Mesendoderm (in vitro differentiated cells): ENCODE measurements around the gene ART1.

Source experiments
- DNase-seq: peaks from one replicate; pipeline ENCODE4 v3.0.0; 2013
- H2AK5ac ChIP-seq: 2 replicates; pipeline ENCODE4 v1.6.1; 2013; ENCODE audit warnings: low read length, inconsistent platforms
- H2BK120ac ChIP-seq: 2 replicates; pipeline ENCODE4 v1.6.1; 2013; ENCODE audit warnings: low read depth, mild to moderate bottlenecking, low read length, moderate library complexity, mixed read lengths
- H2BK15ac ChIP-seq: replicated peaks from 2 replicates; pipeline ENCODE4 v1.6.1; 2013; ENCODE audit warnings: low read depth, mild to moderate bottlenecking, moderate library complexity
- H2BK5ac ChIP-seq: 2 replicates; pipeline ENCODE4 v1.6.1; 2013; ENCODE audit warnings: low read length, inconsistent platforms
- H3K18ac ChIP-seq: 2 replicates; pipeline ENCODE4 v1.6.1; 2013; ENCODE audit warnings: mild to moderate bottlenecking, low read length, mixed read lengths
- H3K23ac ChIP-seq: one replicate; pipeline ENCODE4 v1.6.1; 2013; ENCODE audit warnings: low read length
- H3K27ac ChIP-seq: 2 replicates; pipeline ENCODE4 v1.5.1; 2013; ENCODE audit warnings: low read depth, mild to moderate bottlenecking, inconsistent platforms, low read length, moderate library complexity
- H3K27me3 ChIP-seq: 2 replicates; pipeline ENCODE4 v1.6.1; 2013; ENCODE audit warnings: low read length, control low read depth, mild to moderate bottlenecking, inconsistent platforms; ENCODE audit not compliant: insufficient read depth, poor library complexity
- H3K36me3 ChIP-seq: 2 replicates; pipeline ENCODE4 v1.6.1; 2013; ENCODE audit warnings: low read length, inconsistent platforms; ENCODE audit not compliant: control insufficient read depth, insufficient read depth
- H3K4ac ChIP-seq: one replicate; pipeline ENCODE4 v1.6.1; 2013; ENCODE audit warnings: low read depth, mild to moderate bottlenecking, low read length, moderate library complexity
- H3K4me1 ChIP-seq: 2 replicates; pipeline ENCODE4 v1.6.1; 2013; ENCODE audit warnings: low read depth, low read length, inconsistent platforms; ENCODE audit not compliant: control insufficient read depth
- H3K4me2 ChIP-seq: 2 replicates; pipeline ENCODE4 v1.6.1; 2013; ENCODE audit warnings: low read length
- H3K4me3 ChIP-seq: 2 replicates; pipeline ENCODE4 v1.5.1; 2013; ENCODE audit warnings: mild to moderate bottlenecking, low read length
- H3K56ac ChIP-seq: one replicate; pipeline ENCODE4 v1.6.1; 2013; ENCODE audit warnings: low read length
- H3K79me1 ChIP-seq: 2 replicates; pipeline ENCODE4 v1.6.1; 2013; ENCODE audit warnings: low read length, inconsistent platforms
- H3K79me2 ChIP-seq: 2 replicates; pipeline ENCODE4 v1.6.1; 2013; ENCODE audit warnings: mild to moderate bottlenecking, low read length; ENCODE audit not compliant: control insufficient read depth, insufficient read depth
- H3K9ac ChIP-seq: 2 replicates; pipeline ENCODE4 v1.6.1; 2013; ENCODE audit warnings: low read length, inconsistent platforms
- H4K5ac ChIP-seq: one replicate; pipeline ENCODE4 v1.6.1; 2013; ENCODE audit warnings: low read length
- H4K8ac ChIP-seq: one replicate; pipeline ENCODE4 v1.6.1; 2013; ENCODE audit warnings: low read depth, mild to moderate bottlenecking, control low read depth, low read length, moderate library complexity
- WGBS: extraction: QIAGEN DNeasy Blood & Tissue Kit; methylation state at CpG from one replicate; pipeline ENCODE4 v1.1.7; 2013; ENCODE audit warnings: low lambda C conversion rate, missing lambda C conversion rate; ENCODE audit not compliant: insufficient coverage; ENCODE audit errors: extremely low coverage; 5-methylcytosine and 5-hydroxymethylcytosine counted together

Gene ART1

GRCh38 chr11:3635641-3636375, 9.1 kb upstream of the ART1 start:
- no peak overlapping the region for H2BK120ac ChIP-seq
- H3K4ac ChIP-seq: no peak overlapping the region
- no peak overlapping the region for H4K5ac ChIP-seq
- H3K56ac ChIP-seq: no peak overlapping the region
- H3K18ac ChIP-seq: no peak overlapping the region
- no peak overlapping the region for H2BK5ac ChIP-seq
- no peak overlapping the region for H2BK15ac ChIP-seq
- no peak overlapping the region for H3K23ac ChIP-seq
- H3K9ac ChIP-seq: no peak overlapping the region
- H2AK5ac ChIP-seq: no peak overlapping the region
- no CpG with 5 or more reads among the region's 15 CpGs for WGBS
- H3K79me2 ChIP-seq: no peaks in the 10 kb centered on the region
- no peaks in the 10 kb centered on the region for H3K79me1 ChIP-seq
- H3K27me3 ChIP-seq: no peaks in the 10 kb centered on the region
- H3K4me3 ChIP-seq: no peak overlapping the region
- no peak for DNase-seq
- no peaks in the 10 kb centered on the region for H3K4me1 ChIP-seq
- H3K27ac ChIP-seq: no peak overlapping the region
- H3K36me3 ChIP-seq: no peaks in the 10 kb centered on the region
- H4K8ac ChIP-seq: no peak overlapping the region
- H3K4me2 ChIP-seq: no peak overlapping the region

GRCh38 chr11:3637201-3637600, 7.7 kb upstream of the ART1 start:
- no peak overlapping the region for H3K23ac ChIP-seq
- WGBS: no CpG with 5 or more reads among the region's 13 CpGs
- no peaks in the 10 kb centered on the region for H3K27me3 ChIP-seq
- H3K4me3 ChIP-seq: no peak overlapping the region
- no peaks in the 10 kb centered on the region for H3K36me3 ChIP-seq
- no peak overlapping the region for H3K4ac ChIP-seq
- no peak for DNase-seq
- H4K5ac ChIP-seq: no peak overlapping the region
- no peak overlapping the region for H3K4me2 ChIP-seq
- no peak overlapping the region for H2AK5ac ChIP-seq
- H3K9ac ChIP-seq: no peak overlapping the region
- H3K79me1 ChIP-seq: no peaks in the 10 kb centered on the region
- no peak overlapping the region for H2BK15ac ChIP-seq
- no peaks in the 10 kb centered on the region for H3K79me2 ChIP-seq
- H3K18ac ChIP-seq: no peak overlapping the region
- no peak overlapping the region for H3K27ac ChIP-seq
- peaks cover 3% of the 10 kb centered on the region for H3K4me1 ChIP-seq
- no peak overlapping the region for H2BK5ac ChIP-seq
- H4K8ac ChIP-seq: no peak overlapping the region
- H2BK120ac ChIP-seq: no peak overlapping the region
- H3K56ac ChIP-seq: no peak overlapping the region

GRCh38 chr11:3638513-3638912, 6.4 kb upstream of the ART1 start:
- no peak overlapping the region for H2BK15ac ChIP-seq
- no peak overlapping the region for H3K4me2 ChIP-seq
- H3K27ac ChIP-seq: no peak overlapping the region
- H3K79me1 ChIP-seq: no peaks in the 10 kb centered on the region
- H3K56ac ChIP-seq: no peak overlapping the region
- H3K4me3 ChIP-seq: no peak overlapping the region
- DNase-seq: no peak
- H3K9ac ChIP-seq: no peak overlapping the region
- WGBS: no CpG with 5 or more reads among the region's 5 CpGs
- no peaks in the 10 kb centered on the region for H3K27me3 ChIP-seq
- no peak overlapping the region for H3K4ac ChIP-seq
- H3K36me3 ChIP-seq: no peaks in the 10 kb centered on the region
- no peak overlapping the region for H2BK120ac ChIP-seq
- no peak overlapping the region for H3K18ac ChIP-seq
- no peak overlapping the region for H2BK5ac ChIP-seq
- no peak overlapping the region for H3K23ac ChIP-seq
- no peak overlapping the region for H4K8ac ChIP-seq
- no peak overlapping the region for H2AK5ac ChIP-seq
- H3K79me2 ChIP-seq: no peaks in the 10 kb centered on the region
- no peak overlapping the region for H4K5ac ChIP-seq
- peaks cover 6% of the 10 kb centered on the region for H3K4me1 ChIP-seq

- Histone ChIP-seq H3K79me1 (no peaks in the 10 kb centered on the region), H3K4me1 (peaks cover 6% of the 10 kb centered on the region), H3K79me2 (no peaks in the 10 kb centered on the region), H2BK15ac (no peak overlapping the region), H2AK5ac (no peak overlapping the region), H3K23ac (no peak overlapping the region), H3K9ac (no peak overlapping the region), H4K5ac (no peak overlapping the region), H4K8ac (no peak overlapping the region), H3K27me3 (no peaks in the 10 kb centered on the region), H2BK120ac (no peak overlapping the region), H3K4ac (no peak overlapping the region), H3K18ac (no peak overlapping the region), H3K4me2 (no peak overlapping the region), H3K56ac (no peak overlapping the region), H2BK5ac (no peak overlapping the region), H3K36me3 (no peaks in the 10 kb centered on the region), H3K27ac (no peak overlapping the region), H3K4me3 (no peak overlapping the region)
- no peak for DNase-seq
- no CpG with 5 or more reads among the region's 14 CpGs for WGBS
These were observed 5.1 kb upstream of the ART1 start for GRCh38 chr11:3639841-3640240.

- no peak overlapping the region for H4K8ac ChIP-seq
- no peak overlapping the region for H2BK15ac ChIP-seq
- no peak for DNase-seq
- H3K79me1 ChIP-seq: no peaks in the 10 kb centered on the region
- no peak overlapping the region for H3K18ac ChIP-seq
- H2AK5ac ChIP-seq: no peak overlapping the region
- H3K27me3 ChIP-seq: no peaks in the 10 kb centered on the region
- no CpG with 5 or more reads among the region's 8 CpGs for WGBS
- no peak overlapping the region for H2BK5ac ChIP-seq
- no peak overlapping the region for H2BK120ac ChIP-seq
- no peak overlapping the region for H3K27ac ChIP-seq
- H3K4me1 ChIP-seq: peaks cover 6% of the 10 kb centered on the region
- no peaks in the 10 kb centered on the region for H3K79me2 ChIP-seq
- H3K56ac ChIP-seq: peak overlapping the region; percentile 49
- H3K9ac ChIP-seq: peak overlapping the region; percentile 73
- H3K4ac ChIP-seq: no peak overlapping the region
- H4K5ac ChIP-seq: no peak overlapping the region
- no peak overlapping the region for H3K4me3 ChIP-seq
- peak overlapping the region; percentile 75 for H3K4me2 ChIP-seq
- H3K36me3 ChIP-seq: no peaks in the 10 kb centered on the region
- H3K23ac ChIP-seq: no peak overlapping the region
These were observed 3.7 kb upstream of the ART1 start for GRCh38 chr11:3641191-3641590.

GRCh38 chr11:3641701-3642070, 3.2 kb upstream of the ART1 start, which contains the start of gene ART5:
ART5 (minus strand) TSS chr11:3641992; CDS start chr11:3641862, 130 bp downstream.
- H3K79me2 ChIP-seq: no peaks in the 10 kb centered on the region
- no peak within 1 kb of the TSS for H4K8ac ChIP-seq
- no peak within 1 kb of the TSS for H2BK15ac ChIP-seq
- H3K23ac ChIP-seq: no peak within 1 kb of the TSS
- H3K9ac ChIP-seq: peak within 1 kb of the TSS; percentile 74
- no peak within 1 kb of the TSS for H3K18ac ChIP-seq
- H3K27ac ChIP-seq: peak within 1 kb of the TSS; percentile 90
- H3K79me1 ChIP-seq: no peaks in the 10 kb centered on the region
- no peaks in the 10 kb centered on the region for H3K36me3 ChIP-seq
- WGBS: no CpG with 5 or more reads among the region's 21 CpGs
- H3K4me1 ChIP-seq: peaks cover 6% of the 10 kb centered on the region
- no peak within 1 kb of the TSS for H2BK120ac ChIP-seq
- no peak for DNase-seq
- H3K4me2 ChIP-seq: peak within 1 kb of the TSS; percentile 78
- peak within 1 kb of the TSS; percentile 32 for H3K4me3 ChIP-seq
- H2BK5ac ChIP-seq: peak within 1 kb of the TSS; percentile 9
- H3K4ac ChIP-seq: peak within 1 kb of the TSS; percentile 7
- no peak within 1 kb of the TSS for H4K5ac ChIP-seq
- no peaks in the 10 kb centered on the region for H3K27me3 ChIP-seq
- peak within 1 kb of the TSS; percentile 89 for H3K56ac ChIP-seq
- no peak within 1 kb of the TSS for H2AK5ac ChIP-seq
